NCI-H1436 (cell line): ENCODE measurements around the gene DDX20.
"Not testable (repeated sequence)": the region's sequence is repeated elsewhere in the genome, so short reads cannot be mapped to it uniquely, and the experiment has no call there.

Experiments used
- DNase-seq: peaks from one replicate; lab custom pipeline; 2025; lab: John Stamatoyannopoulos, UW

DDX20 gene

DNA sequence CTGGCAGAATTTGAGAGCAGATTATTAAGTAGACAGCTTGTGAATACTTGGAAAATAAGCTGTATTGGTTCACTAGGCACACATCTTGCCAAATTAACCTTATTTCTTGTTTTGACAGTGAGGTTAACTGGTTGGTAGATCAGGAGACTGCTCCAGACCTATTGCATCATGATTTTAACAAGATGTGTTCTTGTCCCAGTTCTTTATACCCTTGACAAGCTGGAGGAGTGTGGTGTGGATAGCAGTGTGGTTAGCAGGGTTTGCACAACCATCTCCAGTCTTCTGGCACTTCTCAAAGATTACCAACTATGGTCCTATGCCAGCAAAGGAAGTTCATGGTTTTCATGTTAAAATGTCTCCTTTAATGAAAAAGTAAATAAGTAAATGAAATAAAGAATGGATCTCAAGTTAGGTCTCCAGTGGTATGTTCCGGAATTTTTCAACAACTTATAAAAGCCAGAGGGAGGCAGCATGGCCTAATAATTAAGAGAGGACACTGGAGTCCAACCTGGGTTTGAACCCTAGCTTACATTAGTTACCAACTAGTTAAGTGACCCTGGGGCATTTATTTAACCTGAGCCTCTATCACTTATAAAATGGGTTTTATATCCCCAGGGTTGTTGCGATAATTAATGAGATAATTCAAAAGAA lies 34.1 kb downstream of the DDX20 start:
- DNase-seq = no peak

- no peak for DNase-seq
These were observed 36.1 kb downstream of the DDX20 start for GRCh38 chr1:111791776-111792175.

DNA sequence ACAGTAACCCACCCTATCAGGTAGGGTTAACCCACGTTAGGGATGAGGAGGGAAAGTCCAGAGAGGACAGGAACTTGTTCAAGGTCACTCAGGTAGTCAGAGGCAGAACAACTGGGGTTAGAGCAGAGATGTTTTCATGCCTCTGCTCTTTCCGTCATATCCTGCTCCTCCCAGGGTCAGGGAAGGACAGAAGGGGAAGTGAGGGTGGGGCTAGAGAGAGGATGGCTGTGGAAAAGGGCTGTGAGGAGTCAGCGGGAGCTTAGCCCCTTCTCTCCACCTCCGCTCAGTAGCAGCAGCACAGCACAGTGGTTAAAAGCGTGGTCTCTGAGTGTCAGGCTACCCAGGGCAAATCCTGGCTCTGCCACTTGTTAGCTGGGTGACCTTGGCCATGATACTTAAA lies 36.5 kb downstream of the DDX20 start:
- DNase-seq = no peak

- DNase-seq = no peak
These were observed 38.2 kb downstream of the DDX20 start for GRCh38 chr1:111793923-111794322.

DNA sequence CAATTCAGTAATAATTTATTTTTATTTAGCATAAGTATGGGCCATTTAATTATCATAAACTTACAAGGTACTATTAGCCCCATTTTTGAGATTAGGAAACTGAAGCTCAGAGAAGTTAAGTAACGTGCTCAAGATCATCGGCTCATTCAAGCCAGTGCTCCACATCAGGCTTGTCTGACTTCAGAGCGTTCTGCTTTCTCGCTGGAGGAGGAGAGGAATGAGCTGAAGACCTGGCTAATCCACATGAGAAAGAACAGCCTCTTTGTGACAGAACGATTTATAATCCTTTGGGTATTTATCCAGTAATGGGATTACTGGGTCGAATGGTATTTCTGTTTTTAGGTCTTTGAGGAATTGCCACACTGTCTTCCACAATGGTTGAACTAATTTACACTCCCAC lies 39.7 kb downstream of the DDX20 start:
- DNase-seq = no peak

DNA sequence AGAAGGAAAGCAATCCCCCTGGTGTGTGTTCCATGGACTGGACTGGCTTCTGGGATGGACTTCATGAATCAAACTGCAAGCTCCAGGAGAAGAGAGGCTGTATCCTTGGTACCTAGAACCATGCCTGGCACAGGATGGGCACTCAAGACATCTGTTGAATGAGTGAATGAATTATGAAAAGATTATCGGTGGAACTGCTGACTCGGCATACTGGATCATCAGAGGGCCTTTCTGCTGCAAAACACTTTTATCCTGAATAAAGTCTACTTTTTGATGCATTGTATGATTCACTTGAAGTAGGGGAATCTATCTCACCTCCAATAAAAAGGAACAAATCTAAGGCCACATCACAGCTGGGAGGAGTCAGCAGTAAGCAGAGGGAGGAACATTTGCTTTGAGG lies 42.9 kb downstream of the DDX20 start:
- no peak for DNase-seq

- not testable (repeated sequence) for DNase-seq
These were observed 44.0 kb downstream of the DDX20 start for GRCh38 chr1:111799722-111800121.

DNA sequence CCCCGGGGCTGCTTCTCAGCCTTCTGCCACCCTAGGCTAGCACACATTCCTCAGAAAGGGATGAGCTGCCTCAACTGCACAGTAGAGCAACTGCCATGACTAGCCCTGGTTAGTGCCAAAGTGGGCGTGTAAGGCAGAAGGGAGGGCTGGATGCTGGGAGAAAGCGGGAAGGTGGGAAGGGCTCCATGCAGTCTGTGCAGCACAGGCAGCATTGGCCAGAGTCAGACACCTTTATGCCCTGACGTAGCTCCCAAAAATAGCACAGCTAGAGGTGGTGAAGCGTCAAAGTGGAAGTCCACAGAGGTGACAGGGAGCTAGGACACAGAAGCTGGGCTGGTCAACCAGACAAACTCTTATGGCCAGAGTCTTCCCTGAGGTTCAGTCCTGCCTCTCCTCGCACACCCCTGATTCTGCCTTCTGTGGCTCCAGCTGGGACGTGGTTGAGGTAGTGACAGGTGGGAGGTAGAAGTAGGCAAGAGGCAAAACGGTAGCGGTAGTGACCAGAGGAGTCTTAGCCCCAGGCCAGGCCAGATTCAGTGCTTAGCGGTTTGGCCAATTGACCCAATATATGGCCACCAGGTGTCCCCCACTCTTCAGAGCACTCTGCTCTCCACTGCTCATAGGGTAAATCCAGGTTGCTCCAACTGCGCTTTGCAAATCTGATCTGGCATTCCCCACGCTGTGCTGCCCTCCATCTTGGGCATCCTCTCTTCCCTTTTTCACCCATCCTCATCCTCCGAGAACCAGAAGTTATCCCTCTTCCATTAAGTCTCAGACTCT lies 45.6 kb downstream of the DDX20 start:
- no peak for DNase-seq

- DNase-seq = no peak
These were observed 46.4 kb downstream of the DDX20 start for GRCh38 chr1:111802110-111802509.

DNA sequence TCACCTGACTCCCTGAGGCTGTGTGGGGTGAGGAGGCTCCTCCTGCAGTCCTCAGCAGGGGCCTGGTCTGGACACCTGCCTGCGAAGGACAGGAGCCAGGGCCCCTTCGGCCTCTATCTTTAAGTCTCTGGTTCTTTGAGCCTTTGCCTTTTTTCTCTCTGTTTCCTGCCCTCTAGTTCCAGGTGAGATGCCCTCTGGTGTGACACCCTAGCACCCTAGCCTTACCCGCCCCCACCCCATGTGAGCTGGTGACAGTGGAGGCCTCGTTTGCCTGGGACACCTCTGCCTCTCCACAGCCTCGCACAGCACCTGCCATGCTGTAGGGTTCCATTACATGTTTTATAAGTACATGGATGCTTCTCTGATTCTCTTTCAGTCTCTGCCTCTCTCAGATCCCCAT lies 47.3 kb downstream of the DDX20 start:
- no peak for DNase-seq

- no peak for DNase-seq
These were observed 48.2 kb downstream of the DDX20 start for GRCh38 chr1:111803951-111804350.

GRCh38 chr1:111804776-111805175 lies 49.1 kb downstream of the DDX20 start:
- peak; percentile 71 for DNase-seq

DNA sequence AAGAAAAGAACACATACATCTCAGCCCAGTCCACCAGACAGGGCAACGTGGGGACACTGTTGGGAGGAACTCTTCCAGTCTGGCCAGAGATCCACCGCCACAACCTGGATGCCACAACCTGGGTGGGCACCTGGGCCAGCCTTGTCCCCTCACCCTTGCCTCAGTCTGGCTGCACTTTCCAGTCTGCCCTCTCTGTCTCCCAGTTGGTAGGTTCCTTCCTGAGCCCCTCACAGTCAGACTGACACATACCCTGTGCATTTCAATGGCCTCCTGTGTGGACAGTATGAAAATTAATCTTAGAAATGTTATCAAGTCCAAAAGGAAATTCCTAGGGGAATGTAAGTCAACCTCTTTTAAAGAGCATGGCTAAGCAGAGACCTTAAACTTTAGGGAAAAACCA lies 49.5 kb downstream of the DDX20 start:
- DNase-seq = no peak

DNA sequence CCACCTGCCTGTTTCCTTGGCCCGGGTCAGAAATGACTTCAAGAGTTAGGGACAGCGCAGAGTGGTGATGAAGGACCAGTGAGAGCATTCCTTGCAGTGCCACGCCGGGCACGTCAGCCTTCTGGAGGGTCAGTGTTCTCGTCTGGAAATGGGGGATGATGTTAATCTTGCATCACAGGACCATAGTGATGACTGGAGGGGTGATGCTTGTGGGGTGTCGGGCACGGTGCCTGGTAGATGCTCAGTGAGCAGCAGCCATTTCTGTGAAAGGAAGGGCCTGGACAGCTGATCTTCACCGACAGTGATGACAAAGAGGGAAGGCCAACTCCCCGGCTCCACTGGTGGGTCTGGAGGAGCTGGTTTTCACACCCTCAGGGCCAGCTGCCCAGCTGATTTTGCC lies 56.2 kb downstream of the DDX20 start:
- no peak for DNase-seq

GRCh38 chr1:111812306-111812705 lies 56.6 kb downstream of the DDX20 start:
- DNase-seq = no peak

GRCh38 chr1:111813440-111814304 lies 58.0 kb downstream of the DDX20 start:
- peak; percentile 14 for DNase-seq

DNA sequence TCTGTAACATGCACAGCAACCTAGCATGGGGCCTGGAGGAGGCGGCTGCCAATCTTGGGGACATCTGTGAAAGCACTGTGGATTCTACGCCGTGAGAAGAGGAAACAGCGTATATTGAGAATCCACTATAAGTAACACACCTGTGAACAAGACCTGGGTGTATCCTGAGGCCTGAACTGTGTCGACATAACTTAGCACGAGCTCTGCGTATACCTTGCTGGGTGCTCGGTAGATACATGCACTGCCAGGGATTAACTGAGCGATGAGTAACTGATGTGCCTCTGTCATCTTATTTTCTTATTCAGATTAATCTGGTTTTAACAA lies 58.6 kb downstream of the DDX20 start:
- DNase-seq = no peak

- DNase-seq = no peak
These were observed 58.9 kb downstream of the DDX20 start for GRCh38 chr1:111814642-111815041.
